HCT116 (cell line): ENCODE data around the gene STBD1. TPM values are rescaled to one million over a fixed set of nuclear protein-coding genes. Genes with fewer than 3 reads are reported as not detected.

Experiments
- ATAC-seq: fragments of 200-7000 bp; cut with Tn5 transposase; 2 replicates; pipeline ENCODE4 v1.9.1; 2020; ENCODE audit warnings: mild to moderate bottlenecking, moderate library complexity
- BruUV-seq: library from RNA; stranded (reverse); fragments of 400-500 nt; replicated peaks from 2 replicates; lab custom pipeline; 2021; lab: Mats Ljungman, UMichigan
- CTCF ChIA-PET: fragments of 300-600 bp; sonication (Branson Sonifier 250); formaldehyde crosslinking; loops from one replicate; lab custom pipeline; 2021; ENCODE audit warnings: antibody characterized with exemption; lab: Charles Lee
- POLR2A ChIA-PET: fragments of 300-600, 350-600 bp; sonication (Branson Sonifier 250); formaldehyde crosslinking; loops from one replicate; lab custom pipeline; 2021; ENCODE audit warnings: antibody characterized with exemption; lab: Charles Lee
- RAD21 ChIA-PET, 2 experiments: fragments of 300-600 bp; sonication (Branson Sonifier 250); formaldehyde crosslinking; loops; one replicate each; lab custom pipeline; 2023; ENCODE audit warnings: low total read pairs in 2 of 2; ENCODE audit not compliant: uncharacterized antibody in 2 of 2, unreplicated experiment in 2 of 2, low non-redundant PET in 1 of 2; lab: Charles Lee
- DNase-seq: peaks from one replicate; pipeline ENCODE4 v3.0.0-alpha.2; 2010; ENCODE audit warnings: low read depth, low spot score
- H2AFZ ChIP-seq: fragments of 200-600 bp; shearing (Covaris generic), sonication (generic); 2 replicates; pipeline ENCODE4 v1.6.1; 2017; ENCODE audit warnings: low read depth, mixed run types, mixed read lengths, antibody characterized with exemption, low read length; ENCODE audit not compliant: poor library complexity, severe bottlenecking
- H3K27ac ChIP-seq: 2 replicates; pipeline ENCODE4 v1.5.1; 2012; ENCODE audit warnings: low read depth, low read length
- H3K27me3 ChIP-seq: fragments of 200-600 bp; sonication (generic); 2 replicates; pipeline ENCODE4 v1.6.1; 2016; ENCODE audit warnings: mixed run types, low read length, mixed read lengths; ENCODE audit not compliant: insufficient read depth
- H3K36me3 ChIP-seq, 2 experiments: fragments of 200-500 bp in 1 of 2; fragments of 200-600 bp in 1 of 2; sonication (Bioruptor generic) in 1 of 2; sonication (generic) in 1 of 2; 2 replicates each; pipeline versions ENCODE4 v1.5.1 to v1.6.1; 2014 to 2016; ENCODE audit warnings: low read length in 2 of 2, inconsistent platforms in 1 of 2, mixed read lengths in 1 of 2, mixed run types in 1 of 2; ENCODE audit not compliant: insufficient read depth in 2 of 2, control insufficient read depth in 1 of 2
- H3K4me1 ChIP-seq, 2 experiments: fragments of 200-600 bp in 1 of 2; sonication (generic) in 1 of 2; 2 replicates each; pipeline versions ENCODE4 v1.5.1 to v1.6.1; 2012 to 2017; ENCODE audit warnings: low read length in 2 of 2, inconsistent platforms in 1 of 2, mild to moderate bottlenecking in 1 of 2, mixed read lengths in 1 of 2, mixed run types in 1 of 2, moderate library complexity in 1 of 2; ENCODE audit not compliant: insufficient read depth in 2 of 2, control insufficient read depth in 1 of 2
- H3K4me2 ChIP-seq: fragments of 200-600 bp; sonication (generic); 2 replicates; pipeline ENCODE4 v1.6.1; 2017; ENCODE audit warnings: mixed run types, low read length, mixed read lengths
- H3K4me3 ChIP-seq, 2 experiments: fragments of 200-600 bp in 1 of 2; sonication (generic) in 1 of 2; replicated peaks in 1 of 2; 2 replicates each; pipeline ENCODE4 v1.5.1; 2011 to 2016; ENCODE audit warnings: low read length in 2 of 2, control low read depth in 1 of 2, low read depth in 1 of 2, mild to moderate bottlenecking in 1 of 2, mixed read lengths in 1 of 2, mixed run types in 1 of 2
- H3K79me2 ChIP-seq: fragments of 200-600 bp; sonication (generic); 2 replicates; pipeline ENCODE4 v1.6.1; 2017; ENCODE audit warnings: mild to moderate bottlenecking, mixed run types, low read length, moderate library complexity, mixed read lengths; ENCODE audit not compliant: insufficient read depth
- H3K9ac ChIP-seq: fragments of 200-600 bp; sonication (generic); 2 replicates; pipeline ENCODE4 v1.6.1; 2016; ENCODE audit warnings: low read length, mixed read lengths
- H3K9me2 ChIP-seq: fragments of 200-600 bp; sonication (generic), shearing (Covaris generic); 2 replicates; pipeline ENCODE4 v1.6.1; 2017; ENCODE audit warnings: mixed run types, mild to moderate bottlenecking, moderate library complexity; ENCODE audit not compliant: insufficient read depth
- H3K9me3 ChIP-seq, 2 experiments: fragments of 200-500 bp in 1 of 2; fragments of 200-600 bp in 1 of 2; sonication (Bioruptor generic) in 1 of 2; sonication (generic) in 1 of 2; 2 replicates each; pipeline ENCODE4 v1.6.1; 2014 to 2017; ENCODE audit warnings: low read length in 2 of 2, mixed read lengths in 2 of 2, inconsistent platforms in 1 of 2, low read depth in 1 of 2, mild to moderate bottlenecking in 1 of 2, mixed run types in 1 of 2, moderate library complexity in 1 of 2; ENCODE audit not compliant: control insufficient read depth in 1 of 2, insufficient read depth in 1 of 2
- H4K20me1 ChIP-seq: fragments of 200-600 bp; sonication (generic), shearing (Covaris generic); 2 replicates; pipeline ENCODE4 v1.6.1; 2017; ENCODE audit warnings: mixed run types, mild to moderate bottlenecking, moderate library complexity; ENCODE audit not compliant: insufficient read depth
- CBX3 ChIP-seq: IDR thresholded peaks from 2 replicates; pipeline ENCODE4 v1.6.1; 2012; ENCODE audit warnings: low read depth
- ELF1 ChIP-seq: IDR thresholded peaks from 2 replicates; pipeline ENCODE4 v1.6.1; 2012; ENCODE audit warnings: low read depth, borderline replicate concordance
- EZH2 ChIP-seq: fragments of 200-600 bp; sonication (generic); IDR thresholded peaks from 2 replicates; pipeline ENCODE4 v1.6.1; 2017; ENCODE audit warnings: antibody characterized with exemption, mixed run types
- JUND ChIP-seq: IDR thresholded peaks from 2 replicates; pipeline ENCODE4 v1.6.1; 2012
- POLR2AphosphoS5 ChIP-seq: IDR thresholded peaks from 2 replicates; pipeline ENCODE4 v1.6.1; 2011; ENCODE audit warnings: mild to moderate bottlenecking, low read depth, low read length, moderate library complexity
- REST ChIP-seq: IDR thresholded peaks from 2 replicates; pipeline ENCODE4 v1.6.1; 2012; ENCODE audit warnings: low read depth
- TCF7L2 ChIP-seq: IDR thresholded peaks from 2 replicates; pipeline ENCODE4 v1.7.0; 2011; ENCODE audit warnings: borderline replicate concordance, inconsistent platforms; ENCODE audit not compliant: insufficient read depth, insufficient read length; ENCODE audit errors: extremely low read depth
- YY1 ChIP-seq: IDR thresholded peaks from 2 replicates; pipeline ENCODE4 v1.6.1; 2011; ENCODE audit warnings: low read length, low read depth, moderate library complexity, mild to moderate bottlenecking; ENCODE audit not compliant: insufficient replicate concordance; ENCODE audit errors: extremely low read depth
- intact Hi-C: fragments of 100-400 bp; cut with micrococcal nuclease; formaldehyde crosslinking; loops from 2 replicates; pipeline ENCODE4 v1.10.0; 2022
- total RNA-seq: library from RNA; stranded (reverse); gene quantifications from one replicate; pipeline ENCODE4 v1.2.1, GENCODE V29; 2021; ENCODE audit not compliant: unreplicated experiment

The STBD1 gene
- total RNA-seq, 1 experiment from 2014 or later, result 5.6 TPM

GRCh38 chr4:76307660-76308014 is 1.1 kb downstream of the STBD1 start:
- Histone ChIP-seq H3K36me3 (0 out of 4 replicates have a peak, but pooled peaks cover 0 to 2% of the 10 kb centered on the region in 2 experiments), H3K4me1 (peaks cover 11 to 27% of the 10 kb centered on the region in 2 experiments; a peak in 3 of 4 replicates), H3K27me3 (no peaks in the 10 kb centered on the region), H3K4me3 (peak overlapping the region; percentile 72 to 91), H3K27ac (peak overlapping the region; percentile 89; the same call in 1 of the 2 replicates), H3K4me2 (peak overlapping the region; percentile 82), H3K9me3 (no peaks in the 10 kb centered on the region), H3K9me2 (no peaks in the 10 kb centered on the region), H3K79me2 (peaks cover 27% of the 10 kb centered on the region), H4K20me1 (no peaks in the 10 kb centered on the region), H2AFZ (no peak overlapping the region), H3K9ac (peak overlapping the region; percentile 73)
- no TSS peak for BruUV-seq
- no peak for DNase-seq
- no peak for ATAC-seq
- intact Hi-C loops, result loop anchor here (2.0 kb wide), 1 partner anchor 71 kb away; no protein-coding TSS in a partner anchor
- CTCF ChIA-PET, result interaction anchor here (0.8 to 3.3 kb wide), 5 partner anchors 12 to 197 kb away, joined by 3 to 24 read pairs (median 4); partner anchors contain the start of gene SCARB2
- RAD21 ChIA-PET, result interaction anchor here in 1 of 2 experiments (1.2 kb wide), 1 partner anchor 70 kb away, joined by 5 read pairs; no protein-coding TSS in a partner anchor
- no peak for TF ChIP-seq EZH2
- TF ChIP-seq CBX3, result no peak
- no peak for TF ChIP-seq YY1
- TF ChIP-seq JUND, result no peak
- TF ChIP-seq POLR2AphosphoS5, result no peak
- TF ChIP-seq REST, result no peak
- no peak for TF ChIP-seq ELF1
- no peak for TF ChIP-seq TCF7L2
- POLR2A ChIA-PET, result interaction anchor here (2.3 kb wide), 1 partner anchor 70 kb away, joined by 12 read pairs; no protein-coding TSS in a partner anchor
